ENCODE results near the gene MSH3.
A peak's percentile ranks its signal among the peaks of the same experiment; 100 is the strongest.
"Not testable (repeated sequence)": the region's sequence is repeated elsewhere in the genome, so short reads cannot be mapped to it uniquely, and the experiment has no call there.

Gene MSH3

GRCh38 chr5:80653502-80653901 is 950 bp upstream of the MSH3 start:
- no peak for TF ChIP-seq CTCF (IDR thresholded peaks at IDR 0.05; ENCODE audit: extremely low read depth, insufficient read depth, missing control alignments)
- no peak for DNase-seq (ENCODE audit: low spot score)
- in situ Hi-C loops (cut with MboI; ENCODE audit: low pct_unique_long_range_greater_than_20kb, low sequenced_read_pairs, unreplicated experiment): loop anchor here (25.0 kb wide), 1 partner anchor 566 kb away; no protein-coding TSS in a partner anchor

GRCh38 chr5:80654054-80654390 is 430 bp upstream of the MSH3 start:
- in situ Hi-C loops (cut with MboI; ENCODE audit: low pct_unique_long_range_greater_than_20kb, low sequenced_read_pairs, unreplicated experiment): loop anchor here (25.0 kb wide), 1 partner anchor 567 kb away; no protein-coding TSS in a partner anchor
- no peak for TF ChIP-seq CTCF (IDR thresholded peaks at IDR 0.05; ENCODE audit: extremely low read depth, insufficient read depth, missing control alignments)
- peak; percentile 15 for DNase-seq (ENCODE audit: low spot score)

GRCh38 chr5:80655231-80655774 is 851 bp downstream of the MSH3 start:
- in situ Hi-C loops (cut with MboI; ENCODE audit: low pct_unique_long_range_greater_than_20kb, low sequenced_read_pairs, unreplicated experiment): loop anchor here (25.0 kb wide), 1 partner anchor 568 kb away; no protein-coding TSS in a partner anchor
- no peak for TF ChIP-seq CTCF (IDR thresholded peaks at IDR 0.05; ENCODE audit: extremely low read depth, insufficient read depth, missing control alignments)
- no peak for DNase-seq (ENCODE audit: low spot score)

GRCh38 chr5:80656425-80656824 is 2.0 kb downstream of the MSH3 start:
- TF ChIP-seq CTCF (IDR thresholded peaks at IDR 0.05; ENCODE audit: extremely low read depth, insufficient read depth, missing control alignments): peak; percentile 35
- no peak for DNase-seq (ENCODE audit: low spot score)
- in situ Hi-C loops (cut with MboI; ENCODE audit: low pct_unique_long_range_greater_than_20kb, low sequenced_read_pairs, unreplicated experiment): loop anchor here (25.0 kb wide), 1 partner anchor 569 kb away; no protein-coding TSS in a partner anchor

GRCh38 chr5:80659106-80659505 is 4.7 kb downstream of the MSH3 start:
- in situ Hi-C loops (cut with MboI; ENCODE audit: low pct_unique_long_range_greater_than_20kb, low sequenced_read_pairs, unreplicated experiment): loop anchor here (25.0 kb wide), 1 partner anchor 572 kb away; no protein-coding TSS in a partner anchor
- no peak for DNase-seq (ENCODE audit: low spot score)
- TF ChIP-seq CTCF (IDR thresholded peaks at IDR 0.05; ENCODE audit: extremely low read depth, insufficient read depth, missing control alignments): no peak

GRCh38 chr5:80660661-80661060 is 6.2 kb downstream of the MSH3 start:
- in situ Hi-C loops (cut with MboI; ENCODE audit: low pct_unique_long_range_greater_than_20kb, low sequenced_read_pairs, unreplicated experiment): loop anchor here (25.0 kb wide), 1 partner anchor 573 kb away; no protein-coding TSS in a partner anchor
- DNase-seq (ENCODE audit: low spot score): not testable (repeated sequence)

GRCh38 chr5:80662108-80662507 is 7.7 kb downstream of the MSH3 start:
- in situ Hi-C loops (cut with MboI; ENCODE audit: low pct_unique_long_range_greater_than_20kb, low sequenced_read_pairs, unreplicated experiment): loop anchor here (25.0 kb wide), 1 partner anchor 575 kb away; no protein-coding TSS in a partner anchor
- no peak for DNase-seq (ENCODE audit: low spot score)
- no peak for TF ChIP-seq CTCF (IDR thresholded peaks at IDR 0.05; ENCODE audit: extremely low read depth, insufficient read depth, missing control alignments)
